H1 (cell line): ENCODE data around the gene SP1. TPM values are rescaled to one million over a fixed set of nuclear protein-coding genes. Genes with fewer than 3 reads are reported as not detected.

Experiments used
- CTCF ChIA-PET: fragments of 300-600 bp; sonication (Branson Sonifier 250); formaldehyde crosslinking; loops from one replicate; lab custom pipeline; 2021; ENCODE audit not compliant: partially characterized antibody; lab: Charles Lee
- POLR2A ChIA-PET: fragments of 300-600 bp; sonication (Branson Sonifier 250); formaldehyde crosslinking; loops from one replicate; lab custom pipeline; 2021; ENCODE audit warnings: inconsistent platforms; ENCODE audit not compliant: partially characterized antibody; lab: Charles Lee
- DNase-seq, 2 experiments: peaks; one replicate each; pipeline versions ENCODE4 v3.0.0 to v3.0.0-alpha.2; 2010 to 2022; ENCODE audit warnings: low spot score in 2 of 2, low read depth in 1 of 2, mixed read lengths in 1 of 2
- FAIRE-seq: peaks from 2 replicates; lab custom pipeline; 2011; peaks lifted over from hg19 to GRCh38; lab: Jason Lieb, UNC
- H2AFZ ChIP-seq: 2 replicates; pipeline ENCODE4 v1.8.1; 2012; ENCODE audit warnings: low read length, inconsistent platforms
- H2AK5ac ChIP-seq: 2 replicates; pipeline ENCODE4 v1.6.1; 2013; ENCODE audit warnings: low read depth, low read length
- H2BK120ac ChIP-seq: replicated peaks from 2 replicates; pipeline ENCODE3; 2013; ENCODE audit warnings: low read depth, low read length, inconsistent platforms
- H2BK12ac ChIP-seq: 2 replicates; pipeline ENCODE4 v1.6.1; 2013; ENCODE audit warnings: low read depth, low read length
- H2BK15ac ChIP-seq: 2 replicates; pipeline ENCODE4 v1.6.1; 2013; ENCODE audit warnings: low read length
- H2BK20ac ChIP-seq: 2 replicates; pipeline ENCODE4 v1.6.1; 2013; ENCODE audit warnings: low read length
- H2BK5ac ChIP-seq: 2 replicates; pipeline ENCODE4 v1.6.1; 2013; ENCODE audit warnings: low read depth, low read length
- H3K14ac ChIP-seq: 2 replicates; pipeline ENCODE4 v1.6.1; 2013; ENCODE audit warnings: inconsistent platforms; ENCODE audit not compliant: insufficient read length
- H3K18ac ChIP-seq: 2 replicates; pipeline ENCODE4 v1.6.1; 2013; ENCODE audit warnings: low read length; ENCODE audit errors: extremely low read depth
- H3K23ac ChIP-seq: 2 replicates; pipeline ENCODE4 v1.6.1; 2013; ENCODE audit warnings: inconsistent platforms; ENCODE audit not compliant: insufficient read length
- H3K23me2 ChIP-seq: 2 replicates; pipeline ENCODE4 v1.6.1; 2013; ENCODE audit warnings: low read depth, low read length
- H3K27ac ChIP-seq: 2 replicates; pipeline ENCODE4 v1.6.1; 2011; ENCODE audit warnings: low read depth, low read length, inconsistent platforms
- H3K27me3 ChIP-seq, 4 experiments: replicated peaks in 1 of 4; 1 replicate in 1 of 4; 2 replicates in 3 of 4; pipeline versions ENCODE4 v1.6.1 to v1.8.1; 2011 to 2013; ENCODE audit warnings: low read length in 3 of 4, mild to moderate bottlenecking in 3 of 4, inconsistent platforms in 2 of 4, mixed read lengths in 2 of 4, moderate library complexity in 1 of 4; ENCODE audit not compliant: control insufficient read depth in 3 of 4, insufficient read depth in 3 of 4; ENCODE audit errors: extremely low read depth in 1 of 4
- H3K36me3 ChIP-seq, 4 experiments: 2 replicates each; pipeline versions ENCODE4 v1.6.1 to v1.8.1; 2011 to 2013; ENCODE audit warnings: mild to moderate bottlenecking in 4 of 4, low read length in 3 of 4, moderate library complexity in 2 of 4, control low read depth in 1 of 4, inconsistent platforms in 1 of 4; ENCODE audit not compliant: insufficient read depth in 4 of 4, control insufficient read depth in 2 of 4
- H3K4ac ChIP-seq: replicated peaks from 2 replicates; pipeline ENCODE3; 2013; ENCODE audit warnings: low read length, low read depth, mixed read lengths, inconsistent platforms; ENCODE audit not compliant: insufficient read length
- H3K4me1 ChIP-seq, 4 experiments: replicated peaks in 1 of 4; 1 replicate in 1 of 4; 2 replicates in 3 of 4; pipeline versions ENCODE4 v1.6.1 to v1.8.1; 2011 to 2013; ENCODE audit warnings: low read length in 3 of 4, inconsistent platforms in 2 of 4, mixed read lengths in 1 of 4; ENCODE audit not compliant: insufficient read depth in 4 of 4, control insufficient read depth in 3 of 4
- H3K4me2 ChIP-seq, 2 experiments: 2 replicates each; pipeline versions ENCODE4 v1.6.1 to v1.8.1; 2011 to 2013; ENCODE audit warnings: low read depth in 2 of 2, low read length in 2 of 2, control low read depth in 1 of 2, inconsistent platforms in 1 of 2, mild to moderate bottlenecking in 1 of 2; ENCODE audit not compliant: insufficient read depth in 1 of 2
- H3K4me3 ChIP-seq, 4 experiments: fragments of 200-600, 300-600 bp in 1 of 4; sonication (generic), shearing (Covaris generic), sonication (Bioruptor Twin) in 1 of 4; 2 replicates each; pipeline versions ENCODE4 v1.5.1 to v1.8.1; 2011 to 2016; ENCODE audit warnings: low read length in 4 of 4, low read depth in 3 of 4, control low read depth in 2 of 4, inconsistent platforms in 2 of 4, mild to moderate bottlenecking in 2 of 4, mixed read lengths in 1 of 4, moderate library complexity in 1 of 4; ENCODE audit not compliant: insufficient read depth in 2 of 4; ENCODE audit errors: extremely low read depth in 1 of 4
- H3K56ac ChIP-seq: replicated peaks from 2 replicates; pipeline ENCODE3; 2013; ENCODE audit warnings: low read depth, mild to moderate bottlenecking, mixed read lengths, low read length, inconsistent platforms; ENCODE audit not compliant: insufficient read length
- H3K79me1 ChIP-seq: 2 replicates; pipeline ENCODE4 v1.6.1; 2013; ENCODE audit warnings: low read depth, low read length, control low read depth
- H3K79me2 ChIP-seq, 2 experiments: 2 replicates each; pipeline versions ENCODE4 v1.6.1 to v1.8.1; 2012 to 2013; ENCODE audit warnings: low read length in 2 of 2, mild to moderate bottlenecking in 2 of 2, inconsistent platforms in 1 of 2; ENCODE audit not compliant: insufficient read depth in 2 of 2, control insufficient read depth in 1 of 2
- H3K9ac ChIP-seq, 4 experiments: replicated peaks in 1 of 4; 1 replicate in 1 of 4; 2 replicates in 3 of 4; pipeline versions ENCODE4 v1.6.1 to v1.8.1; 2011 to 2013; ENCODE audit warnings: low read depth in 3 of 4, low read length in 3 of 4, control low read depth in 2 of 4, mild to moderate bottlenecking in 2 of 4, moderate library complexity in 2 of 4, inconsistent platforms in 1 of 4; ENCODE audit errors: extremely low read depth in 1 of 4
- H3K9me3 ChIP-seq, 2 experiments: 2 replicates each; pipeline versions ENCODE4 v1.6.1 to v1.8.1; 2012 to 2013; ENCODE audit warnings: mild to moderate bottlenecking in 2 of 2, moderate library complexity in 2 of 2, control low read depth in 1 of 2, inconsistent platforms in 1 of 2, low read depth in 1 of 2, low read length in 1 of 2, mixed read lengths in 1 of 2; ENCODE audit not compliant: insufficient read depth in 2 of 2
- H4K20me1 ChIP-seq, 2 experiments: replicated peaks in 1 of 2; 2 replicates each; pipeline versions ENCODE3 to v1.8.1; 2011 to 2013; ENCODE audit warnings: inconsistent platforms in 2 of 2, low read length in 2 of 2, mild to moderate bottlenecking in 1 of 2; ENCODE audit not compliant: insufficient read depth in 2 of 2, control insufficient read depth in 1 of 2
- H4K5ac ChIP-seq: 2 replicates; pipeline ENCODE4 v1.6.1; 2013; ENCODE audit warnings: low read length, low read depth, mixed read lengths, inconsistent platforms; ENCODE audit not compliant: insufficient read length
- H4K8ac ChIP-seq: 2 replicates; pipeline ENCODE4 v1.8.0; 2013; ENCODE audit warnings: mild to moderate bottlenecking, moderate library complexity, low read length, inconsistent platforms; ENCODE audit not compliant: insufficient read depth; ENCODE audit errors: extremely low read depth
- H4K91ac ChIP-seq: replicated peaks from 2 replicates; pipeline ENCODE3; 2013; ENCODE audit warnings: low read length, mixed read lengths, inconsistent platforms; ENCODE audit not compliant: insufficient read length
- CTCF ChIP-seq, 3 experiments: IDR thresholded peaks; 1 replicate in 2 of 3; 2 replicates in 1 of 3; pipeline versions ENCODE4 v1.5.1 to v1.6.1; 2011; ENCODE audit warnings: low read length in 3 of 3, mild to moderate bottlenecking in 3 of 3, inconsistent platforms in 2 of 3, low read depth in 1 of 3, moderate library complexity in 1 of 3; ENCODE audit not compliant: insufficient read depth in 1 of 3; ENCODE audit errors: control extremely low read depth in 1 of 3
- E2F6 ChIP-seq: IDR thresholded peaks from 2 replicates; pipeline ENCODE4 v1.6.1; 2012; ENCODE audit warnings: inconsistent platforms
- JUN ChIP-seq: IDR thresholded peaks from 2 replicates; pipeline ENCODE4 v1.6.1; 2011; ENCODE audit warnings: low read depth, mild to moderate bottlenecking, improper control_type of control experiment, low read length
- NANOG ChIP-seq: IDR thresholded peaks from 2 replicates; pipeline ENCODE4 v1.6.1; 2011; ENCODE audit warnings: low read length, low read depth, mild to moderate bottlenecking, inconsistent platforms; ENCODE audit not compliant: insufficient read depth, poor library complexity, severe bottlenecking
- POLR2A ChIP-seq, 2 experiments: IDR thresholded peaks; 1 replicate in 1 of 2; 2 replicates in 1 of 2; pipeline ENCODE4 v1.6.1; 2011; ENCODE audit warnings: low read depth in 2 of 2, low read length in 2 of 2, mild to moderate bottlenecking in 2 of 2; ENCODE audit errors: control extremely low read depth in 1 of 2
- RAD21 ChIP-seq, 2 experiments: IDR thresholded peaks in 1 of 2; conservative IDR thresholded peaks in 1 of 2; 2 replicates each; pipeline ENCODE4 v1.6.1; 2011; ENCODE audit warnings: low read depth in 2 of 2, low read length in 2 of 2, improper control_type of control experiment in 1 of 2, inconsistent platforms in 1 of 2, mild to moderate bottlenecking in 1 of 2, moderate library complexity in 1 of 2
- RXRA ChIP-seq: IDR thresholded peaks from 2 replicates; pipeline ENCODE4 v1.6.1; 2011; ENCODE audit warnings: low read depth, mild to moderate bottlenecking, low read length, moderate library complexity; ENCODE audit not compliant: insufficient read depth
- SIN3A ChIP-seq, 2 experiments: IDR thresholded peaks in 1 of 2; conservative IDR thresholded peaks in 1 of 2; 2 replicates each; pipeline ENCODE4 v1.6.1; 2011 to 2012; ENCODE audit warnings: low read length in 2 of 2, improper control_type of control experiment in 1 of 2, low read depth in 1 of 2, mild to moderate bottlenecking in 1 of 2
- SIRT6 ChIP-seq: IDR thresholded peaks from one replicate; pipeline ENCODE4 v1.7.1; 2012; ENCODE audit warnings: low read length, inconsistent platforms
- TBP ChIP-seq: IDR thresholded peaks from 2 replicates; pipeline ENCODE4 v1.6.1; 2011; ENCODE audit warnings: low read depth, low read length, improper control_type of control experiment
- WGBS, 2 experiments: shearing (Covaris generic) in 1 of 2; methylation state at CpG; one replicate each; pipeline versions ENCODE4 v1.1.6 to v1.1.7; 2013 to 2015; ENCODE audit warnings: low lambda C conversion rate in 2 of 2, mixed read lengths in 2 of 2, inconsistent platforms in 1 of 2, low coverage in 1 of 2, missing lambda C conversion rate in 1 of 2; ENCODE audit not compliant: insufficient replicate concordance in 2 of 2, insufficient coverage in 1 of 2, insufficient read length in 1 of 2; ENCODE audit errors: extremely low coverage in 1 of 2, missing lambda C conversion rate in 1 of 2; 5-methylcytosine and 5-hydroxymethylcytosine counted together
- polyA plus RNA-seq, 7 experiments: library from polyadenylated mRNA; depleted of rRNA in 3 of 7; stranded (reverse) in 5 of 7; unstranded in 2 of 7; fragments of >200 nt in 5 of 7; fragments of 200-250 nt in 2 of 7; gene quantifications; 1 replicate in 5 of 7; 2 replicates in 1 of 7; 4 replicates in 1 of 7; pipeline versions ENCODE4 v1.2.1 to v1.2.3, GENCODE V29; 2011 to 2013; ENCODE audit warnings: missing spikeins in 2 of 7, mixed read lengths in 2 of 7
- total RNA-seq: library from RNA; stranded (reverse); fragmentation: NEBNext Ultra II Directional; extraction: Animal tissue kit (Norgen Biotek cat#: 25700); gene quantifications from 2 replicates; pipeline ENCODE4 v1.2.1, GENCODE V29; 2021

Gene SP1
- total and polyA plus RNA-seq, 2 of the 8 experiments (the other 6 are each of a cell fraction or from before 2014, with no cell fraction given): 50.7 to 75.2 TPM

GRCh38 chr12:53340398-53340797, 39.6 kb upstream of the SP1 start:
- Histone ChIP-seq H3K4me3 (no peak overlapping the region), H3K56ac (no peak overlapping the region), H4K91ac (no peak overlapping the region), H2BK120ac (no peak overlapping the region), H3K14ac (no peak overlapping the region), H4K8ac (no peak overlapping the region), H3K4me1 (peaks cover 0 to 20% (median 6%) of the 10 kb centered on the region in 4 experiments; a peak in 6 of 7 replicates), H3K4ac (no peak overlapping the region), H2AK5ac (no peak overlapping the region), H3K27ac (no peak overlapping the region), H4K20me1 (no peaks in the 10 kb centered on the region), H2BK5ac (no peak overlapping the region), H2BK12ac (no peak overlapping the region), H3K27me3 (peaks cover 3 to 18% (median 9%) of the 10 kb centered on the region in 4 experiments; a peak in 5 of 7 replicates), H3K79me1 (no peaks in the 10 kb centered on the region), H3K23ac (no peak overlapping the region), H2BK20ac (no peak overlapping the region), H3K9ac (no peak overlapping the region), H2AFZ (0 out of 2 replicates have a peak overlapping the region, but pooled peaks have one; percentile 27), H3K23me2 (peaks cover 5% of the 10 kb centered on the region; the same call in 1 of the 2 replicates), H2BK15ac (no peak overlapping the region), H4K5ac (no peak overlapping the region), H3K18ac (no peak overlapping the region), H3K79me2 (no peaks in the 10 kb centered on the region), H3K36me3 (no peaks in the 10 kb centered on the region), H3K9me3 (no peaks in the 10 kb centered on the region), H3K4me2 (no peak overlapping the region)
- FAIRE-seq (no peak), DNase-seq (no peak)
- 79% methylated on average over 2 of the region's 9 CpGs; no CpG with 5 or more reads in 1 of the 2 experiments for WGBS, 2 experiments
- ChIA-PET POLR2A (interaction anchor here (0.8 to 2.0 kb wide), 5 partner anchors 12 to 158 kb away, joined by 3 to 6 read pairs (median 3); partner anchors contain the start of gene AAAS), CTCF (interaction anchor here (1.0 to 1.4 kb wide), 3 partner anchors 13 to 19 kb away, joined by 3 to 6 read pairs (median 3); partner anchors contain the start of gene AAAS)
- TF ChIP-seq CTCF (IDR thresholded peaks at IDR 0.05; ENCODE audit: control extremely low read depth in 1 of 3, insufficient read depth in 1 of 3, low read depth in 1 of 3, low read length in 3 of 3) (no peak), SIRT6 (no peak), TBP (no peak), JUN (no peak), SIN3A (conservative IDR thresholded peaks at IDR 0.05 in 1 of 2, IDR thresholded peaks at IDR 0.05 in 1 of 2; ENCODE audit: low read depth in 1 of 2, low read length in 2 of 2) (no peak), NANOG (no peak), RXRA (no peak), RAD21 (IDR thresholded peaks at IDR 0.05 in 1 of 2, conservative IDR thresholded peaks at IDR 0.05 in 1 of 2; ENCODE audit: low read depth in 2 of 2, low read length in 2 of 2) (no peak), POLR2A (IDR thresholded peaks at IDR 0.05; ENCODE audit: control extremely low read depth in 1 of 2, low read depth in 2 of 2, low read length in 2 of 2) (no peak), E2F6 (no peak)
